SK-N-DZ (cell line): Measurements from ENCODE around the gene IL16.

ENCODE experiments used
- DNase-seq: peaks from one replicate; pipeline ENCODE4 v3.0.0-alpha.2; 2015; ENCODE audit warnings: low spot score

IL16 gene

DNA sequence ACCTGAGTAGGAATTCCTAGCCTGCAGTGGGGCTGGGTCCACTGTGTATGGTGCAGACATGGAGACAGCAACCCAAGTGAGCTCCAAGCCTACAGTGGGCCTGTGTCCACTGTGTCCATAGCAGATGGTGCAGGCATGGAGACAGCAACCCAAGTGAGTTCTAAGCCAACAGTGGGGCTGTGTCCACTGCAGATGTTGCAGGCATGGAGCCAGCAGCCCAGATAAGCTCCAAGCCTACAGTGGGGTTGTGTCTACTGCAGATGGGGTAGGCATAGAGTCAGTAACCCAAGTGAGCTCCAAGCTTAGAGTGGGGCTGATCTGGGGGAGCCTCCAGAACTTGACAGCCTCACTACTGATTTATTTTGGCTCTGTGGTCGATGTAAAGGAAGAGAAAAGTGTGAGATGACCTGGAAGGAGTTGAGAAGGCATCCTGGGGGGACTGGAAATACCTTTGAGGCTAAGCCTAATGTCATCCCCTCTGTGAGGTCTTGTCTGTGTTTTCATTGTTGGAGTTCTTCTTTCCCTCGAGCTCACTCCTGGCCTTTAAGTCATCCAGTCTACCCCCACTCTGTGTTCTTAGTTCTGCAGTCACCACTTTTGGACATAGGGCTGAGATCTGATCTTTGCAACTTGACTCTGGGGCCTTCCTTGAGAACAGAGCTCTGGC is 22.4 kb upstream of the IL16 start:
- DNase-seq, result no peak

GRCh38 chr15:81174792-81175327 is 21.8 kb upstream of the IL16 start:
- DNase-seq, result no peak

- DNase-seq, result no peak
These were observed 21.2 kb upstream of the IL16 start for GRCh38 chr15:81175496-81175895.

DNA sequence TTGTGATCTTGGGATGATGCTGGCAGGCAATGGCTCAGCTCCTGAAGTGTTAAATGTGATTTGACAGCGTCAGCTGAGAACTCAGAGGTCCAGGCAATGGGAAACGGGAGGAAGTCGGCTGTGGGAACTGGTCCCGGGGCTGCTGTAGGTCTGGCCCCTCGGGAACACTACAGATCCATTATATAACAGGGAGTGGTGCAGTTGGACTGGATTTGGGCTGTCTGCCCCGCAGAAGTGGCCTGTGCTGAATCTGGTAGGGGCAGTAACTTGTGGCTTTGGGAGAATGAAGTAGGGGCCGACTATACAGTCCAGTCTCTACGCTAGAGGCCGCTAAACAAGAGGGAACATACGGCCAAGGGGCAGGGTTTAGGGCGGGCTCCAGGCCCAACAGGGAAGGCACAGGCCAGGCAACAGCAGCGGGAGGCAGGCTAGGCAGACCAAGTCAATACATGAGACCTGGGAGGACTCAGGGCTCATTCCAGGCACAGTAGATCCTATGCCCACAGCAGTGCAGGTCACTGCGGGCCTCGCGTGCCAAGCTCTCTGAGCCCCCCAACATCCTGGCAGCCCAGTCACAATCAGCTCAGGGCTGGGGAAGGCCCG is 20.3 kb upstream of the IL16 start:
- no peak for DNase-seq

DNA sequence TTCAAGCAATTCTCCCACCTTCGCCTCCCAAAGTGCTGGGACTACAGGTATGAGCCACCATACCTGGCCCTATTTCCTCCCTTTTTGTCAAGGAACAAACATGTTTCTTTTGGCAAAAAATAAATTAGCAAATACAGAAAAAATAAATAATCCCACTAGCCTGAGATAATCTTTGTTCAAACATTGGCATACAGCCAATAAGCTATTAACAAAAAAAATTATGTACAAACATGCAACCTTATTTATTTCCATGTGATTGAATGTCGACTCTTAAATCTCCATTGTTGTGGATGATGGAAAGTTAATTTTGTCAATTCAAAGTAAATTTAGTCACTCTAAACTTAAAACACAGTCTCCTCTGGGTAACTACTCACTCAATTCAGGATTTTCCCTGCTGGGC is 18.3 kb upstream of the IL16 start:
- DNase-seq, result no peak

- no peak for DNase-seq
These were observed 15.5 kb upstream of the IL16 start for GRCh38 chr15:81181220-81181619.

GRCh38 chr15:81182031-81182755 is 14.5 kb upstream of the IL16 start:
- DNase-seq, result no peak

GRCh38 chr15:81182756-81183438 is 13.8 kb upstream of the IL16 start:
- DNase-seq, result no peak

DNA sequence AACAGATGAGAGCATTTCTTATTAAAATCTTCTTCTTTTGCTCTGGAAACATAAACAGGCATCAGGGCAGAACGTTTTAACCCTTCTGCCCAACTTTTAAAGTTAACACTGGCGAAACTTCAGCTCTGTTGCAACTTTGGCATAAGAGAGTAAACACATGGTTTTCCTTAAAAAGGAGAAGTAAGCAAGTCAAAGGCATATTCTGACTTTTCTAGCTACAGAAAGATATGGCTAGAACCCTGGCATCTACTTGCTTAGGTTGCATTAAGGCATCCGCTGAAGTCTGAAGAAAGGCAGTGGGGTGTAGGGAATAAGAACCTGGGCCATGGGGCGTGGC is 13.3 kb upstream of the IL16 start:
- DNase-seq, result no peak

- DNase-seq, result no peak
These were observed 12.5 kb upstream of the IL16 start for GRCh38 chr15:81184188-81184587.

- DNase-seq, result no peak
These were observed 10.9 kb upstream of the IL16 start for GRCh38 chr15:81185631-81186295.

DNA sequence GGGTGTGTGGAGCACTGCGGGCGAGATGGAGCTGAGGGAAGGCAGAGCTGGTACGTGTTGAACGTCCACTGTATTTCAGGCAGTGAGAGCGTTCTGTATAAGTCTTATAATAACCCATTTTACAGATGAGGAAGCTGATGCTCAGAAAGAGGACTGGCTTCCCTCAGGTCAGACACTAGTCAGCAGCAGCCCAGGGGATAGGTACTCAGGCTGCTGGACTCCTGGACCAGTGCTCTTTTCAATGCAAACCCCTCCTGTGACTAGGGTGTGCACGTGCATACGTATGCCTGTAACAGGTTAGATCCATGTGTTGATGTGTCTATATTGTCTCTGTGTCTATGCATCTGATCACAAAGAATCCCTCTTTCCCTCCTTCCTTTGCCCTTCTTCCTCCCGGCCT is 8.3 kb upstream of the IL16 start:
- no peak for DNase-seq

DNA sequence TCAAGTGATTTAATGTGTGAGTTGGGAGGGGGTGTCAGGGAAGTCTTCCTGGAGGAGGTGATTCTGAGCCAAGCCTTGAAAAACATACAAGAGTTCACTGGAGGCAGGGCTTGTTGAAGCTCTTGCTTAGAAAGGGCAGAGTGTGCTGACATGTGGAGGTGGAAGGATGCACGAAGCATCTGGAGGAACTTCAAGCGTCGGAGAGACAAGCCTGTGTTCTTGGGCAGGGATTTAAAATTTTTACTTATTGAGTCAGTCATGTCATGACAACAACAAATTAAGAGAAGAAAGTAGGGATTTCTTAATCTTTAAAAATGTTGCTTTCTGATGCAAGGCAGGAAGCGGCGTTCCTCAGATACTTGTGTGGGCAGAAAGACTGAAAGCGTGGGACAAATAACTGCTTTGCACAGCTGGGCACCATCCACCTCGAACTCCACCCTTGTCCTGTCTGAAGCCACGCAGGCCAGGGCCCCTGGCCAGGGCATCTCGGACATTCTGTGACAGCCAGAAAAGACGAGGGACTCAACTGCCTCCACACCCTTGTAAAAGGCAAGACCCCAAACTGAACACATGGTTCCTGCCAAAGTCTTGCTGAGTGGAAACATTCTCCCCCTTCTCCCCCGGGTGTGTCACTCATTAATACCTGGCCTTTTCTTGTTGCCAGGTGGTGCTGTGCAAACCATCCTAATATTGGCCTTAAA is 6.9 kb upstream of the IL16 start:
- no peak for DNase-seq

- DNase-seq, result no peak
These were observed 5.7 kb upstream of the IL16 start for GRCh38 chr15:81190922-81191507.

DNA sequence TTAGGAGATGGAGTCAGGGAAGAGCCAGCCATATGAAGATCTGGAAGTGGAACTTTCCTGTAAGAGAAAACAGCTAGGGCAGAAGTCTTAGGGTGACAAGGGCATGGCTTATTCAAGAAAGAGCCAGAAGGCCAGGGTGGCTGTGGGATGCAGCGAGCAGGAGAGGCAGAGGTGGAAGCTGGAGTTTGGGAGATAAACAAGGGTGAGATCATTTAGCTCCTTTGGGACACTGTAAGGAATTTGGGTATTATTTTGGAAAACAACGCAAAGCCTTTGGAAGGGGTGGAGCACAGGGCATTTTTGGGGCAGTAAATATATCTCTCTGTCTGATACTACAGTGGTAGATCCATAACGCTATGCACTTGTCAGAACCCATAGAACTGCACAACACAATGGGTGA is 5.0 kb upstream of the IL16 start:
- no peak for DNase-seq

- DNase-seq, result no peak
These were observed 2.0 kb upstream of the IL16 start for GRCh38 chr15:81194723-81195122.

GRCh38 chr15:81195339-81195864 is 1.3 kb upstream of the IL16 start:
- DNase-seq, result no peak

- DNase-seq, result no peak
These were observed 564 bp downstream of the IL16 start for GRCh38 chr15:81197255-81197630.

- no peak for DNase-seq
These were observed 1.1 kb downstream of the IL16 start for GRCh38 chr15:81197688-81198281.
